ENCODE data around the gene CHKA.

Gene CHKA

GRCh38 chr11:68027667-68028066, 93.5 kb downstream of the CHKA start:
- H3K9ac ChIP-seq (ENCODE audit: low read length): peak overlapping the region; percentile 33
- no peaks in the 10 kb centered on the region for H3K27me3 ChIP-seq (ENCODE audit: control insufficient read depth, insufficient read depth, low read length)
- peaks cover 13% of the 10 kb centered on the region; the same call in 1 of the 2 replicates for H3K4me1 ChIP-seq (ENCODE audit: control insufficient read depth, insufficient read depth, low read length)
- H3K4me3 ChIP-seq (ENCODE audit: low read depth, low read length): no peak overlapping the region
- no peaks in the 10 kb centered on the region for H3K9me3 ChIP-seq (ENCODE audit: control insufficient read depth, insufficient read depth, low read depth, low read length)
- H3K36me3 ChIP-seq (ENCODE audit: control insufficient read depth, insufficient read depth, low read length): peaks cover 12% of the 10 kb centered on the region
- H3K27ac ChIP-seq (ENCODE audit: low read depth, low read length): no peak overlapping the region

DNA sequence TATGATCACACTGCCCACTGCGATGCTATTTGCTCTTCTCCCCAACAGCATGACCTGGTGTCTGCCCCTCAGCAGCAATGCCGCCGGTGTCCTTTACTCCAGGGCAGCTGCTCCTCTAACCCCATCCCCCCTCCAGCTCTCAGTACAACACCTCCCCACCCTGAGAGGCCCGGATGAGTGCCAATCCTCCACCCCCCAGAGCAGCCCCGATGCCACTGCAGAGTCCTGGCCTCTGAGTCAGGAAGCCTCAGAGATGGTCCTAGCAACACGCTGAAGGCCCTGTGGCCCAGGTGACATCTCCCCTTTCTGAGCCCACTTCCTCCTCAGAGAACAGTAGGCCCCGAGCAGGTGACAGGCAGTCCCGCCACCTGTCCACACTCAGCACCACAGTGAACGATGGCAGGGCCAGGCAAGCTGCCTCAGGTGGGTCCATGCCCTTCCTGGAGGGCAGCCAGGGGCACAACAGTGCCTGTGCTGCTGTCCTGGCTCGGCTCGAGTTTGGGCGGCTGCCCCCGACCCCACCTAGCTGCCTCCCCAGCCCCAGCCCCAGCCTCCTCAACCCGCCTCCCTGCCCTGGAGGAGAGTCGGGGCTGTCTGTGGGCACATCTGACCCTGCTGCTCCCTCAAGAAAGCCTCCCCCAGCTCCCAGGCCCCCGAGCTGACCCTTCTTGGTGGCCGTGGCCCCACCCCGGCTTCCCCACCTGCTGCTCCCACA, 94.6 kb downstream of the CHKA start:
- H3K27me3 ChIP-seq (ENCODE audit: control insufficient read depth, insufficient read depth, low read length): no peaks in the 10 kb centered on the region
- no peaks in the 10 kb centered on the region for H3K9me3 ChIP-seq (ENCODE audit: control insufficient read depth, insufficient read depth, low read depth, low read length)
- H3K4me3 ChIP-seq (ENCODE audit: low read depth, low read length): no peak overlapping the region
- H3K36me3 ChIP-seq (ENCODE audit: control insufficient read depth, insufficient read depth, low read length): 0 out of 2 replicates have a peak, but pooled peaks cover 3% of the 10 kb centered on the region
- H3K27ac ChIP-seq (ENCODE audit: low read depth, low read length): no peak overlapping the region
- no peak overlapping the region for H3K9ac ChIP-seq (ENCODE audit: low read length)
- peaks cover 13% of the 10 kb centered on the region; the same call in 1 of the 2 replicates for H3K4me1 ChIP-seq (ENCODE audit: control insufficient read depth, insufficient read depth, low read length)

GRCh38 chr11:68025047-68025446, 96.1 kb downstream of the CHKA start:
- no peak overlapping the region for H3K27ac ChIP-seq (ENCODE audit: low read depth, low read length)
- H3K36me3 ChIP-seq (ENCODE audit: control insufficient read depth, insufficient read depth, low read length): 0 out of 2 replicates have a peak, but pooled peaks cover 3% of the 10 kb centered on the region
- no peak overlapping the region for H3K9ac ChIP-seq (ENCODE audit: low read length)
- H3K4me3 ChIP-seq (ENCODE audit: low read depth, low read length): no peak overlapping the region
- peaks cover 20% of the 10 kb centered on the region for H3K4me1 ChIP-seq (ENCODE audit: control insufficient read depth, insufficient read depth, low read length)
- H3K27me3 ChIP-seq (ENCODE audit: control insufficient read depth, insufficient read depth, low read length): no peaks in the 10 kb centered on the region
- no peaks in the 10 kb centered on the region for H3K9me3 ChIP-seq (ENCODE audit: control insufficient read depth, insufficient read depth, low read depth, low read length)

- Histone ChIP-seq H3K9me3 (ENCODE audit: control insufficient read depth, insufficient read depth, low read depth, low read length) (no peaks in the 10 kb centered on the region), H3K27me3 (ENCODE audit: control insufficient read depth, insufficient read depth, low read length) (no peaks in the 10 kb centered on the region), H3K27ac (ENCODE audit: low read depth, low read length) (no peak overlapping the region), H3K4me3 (ENCODE audit: low read depth, low read length) (no peak overlapping the region), H3K9ac (ENCODE audit: low read length) (no peak overlapping the region), H3K4me1 (ENCODE audit: control insufficient read depth, insufficient read depth, low read length) (peaks cover 16% of the 10 kb centered on the region), H3K36me3 (ENCODE audit: control insufficient read depth, insufficient read depth, low read length) (0 out of 2 replicates have a peak, but pooled peaks cover 3% of the 10 kb centered on the region)
Measured at GRCh38 chr11:68024508-68024907, 96.7 kb downstream of the CHKA start.

DNA sequence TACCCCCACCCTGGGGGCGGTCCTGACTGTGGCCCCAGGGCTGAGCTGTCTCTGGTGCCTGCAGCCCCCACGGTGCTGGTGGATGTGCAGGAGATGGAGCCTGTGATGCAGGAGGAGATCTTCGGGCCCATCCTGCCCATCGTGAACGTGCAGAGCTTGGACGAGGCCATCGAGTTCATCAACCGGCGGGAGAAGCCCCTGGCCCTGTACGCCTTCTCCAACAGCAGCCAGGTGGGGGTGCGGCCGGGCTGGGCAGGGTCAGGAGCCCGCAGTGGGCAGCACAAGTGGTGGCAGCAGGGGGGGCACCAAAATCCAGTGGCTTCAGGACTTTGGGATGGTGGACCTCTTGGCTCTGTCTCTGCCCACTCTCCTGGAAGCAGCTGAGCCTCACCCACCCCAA, 98.7 kb downstream of the CHKA start:
- Histone ChIP-seq H3K27me3 (ENCODE audit: control insufficient read depth, insufficient read depth, low read length) (no peaks in the 10 kb centered on the region), H3K4me3 (ENCODE audit: low read depth, low read length) (no peak overlapping the region), H3K9ac (ENCODE audit: low read length) (no peak overlapping the region), H3K9me3 (ENCODE audit: control insufficient read depth, insufficient read depth, low read depth, low read length) (no peaks in the 10 kb centered on the region), H3K27ac (ENCODE audit: low read depth, low read length) (no peak overlapping the region), H3K36me3 (ENCODE audit: control insufficient read depth, insufficient read depth, low read length) (0 out of 2 replicates have a peak, but pooled peaks cover 3% of the 10 kb centered on the region), H3K4me1 (ENCODE audit: control insufficient read depth, insufficient read depth, low read length) (peaks cover 8% of the 10 kb centered on the region)

DNA sequence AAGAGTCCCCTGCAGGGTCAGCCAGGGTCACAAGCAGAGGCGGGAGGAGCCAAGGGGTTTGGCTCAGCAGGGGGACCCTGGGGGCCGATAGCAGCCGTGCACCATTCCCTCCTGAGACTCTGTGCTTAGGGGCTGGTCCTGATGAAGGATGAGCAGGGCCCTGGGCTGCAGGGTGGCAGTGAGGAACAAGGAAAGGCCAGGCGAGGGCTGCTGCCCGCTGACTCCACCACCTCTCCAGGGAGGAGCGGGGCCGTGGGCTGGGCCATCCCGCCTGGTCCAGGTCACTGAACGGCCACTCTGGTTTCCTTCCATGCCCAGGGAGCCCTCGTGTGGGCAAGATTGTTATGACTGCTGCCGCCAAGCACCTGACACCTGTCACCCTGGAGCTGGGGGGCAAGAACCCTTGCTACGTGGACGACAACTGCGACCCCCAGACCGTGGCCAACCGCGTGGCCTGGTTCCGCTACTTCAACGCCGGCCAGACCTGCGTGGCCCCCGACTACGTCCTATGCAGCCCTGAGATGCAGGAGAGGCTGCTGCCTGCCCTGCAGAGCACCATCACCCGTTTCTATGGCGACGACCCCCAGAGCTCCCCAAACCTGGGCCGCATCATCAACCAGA, 99.9 kb downstream of the CHKA start:
- H3K9ac ChIP-seq (ENCODE audit: low read length): no peak overlapping the region
- no peak overlapping the region for H3K4me3 ChIP-seq (ENCODE audit: low read depth, low read length)
- H3K36me3 ChIP-seq (ENCODE audit: control insufficient read depth, insufficient read depth, low read length): 0 out of 2 replicates have a peak, but pooled peaks cover 3% of the 10 kb centered on the region
- no peaks in the 10 kb centered on the region for H3K9me3 ChIP-seq (ENCODE audit: control insufficient read depth, insufficient read depth, low read depth, low read length)
- no peak overlapping the region for H3K27ac ChIP-seq (ENCODE audit: low read depth, low read length)
- H3K4me1 ChIP-seq (ENCODE audit: control insufficient read depth, insufficient read depth, low read length): peaks cover 12% of the 10 kb centered on the region
- H3K27me3 ChIP-seq (ENCODE audit: control insufficient read depth, insufficient read depth, low read length): no peaks in the 10 kb centered on the region

DNA sequence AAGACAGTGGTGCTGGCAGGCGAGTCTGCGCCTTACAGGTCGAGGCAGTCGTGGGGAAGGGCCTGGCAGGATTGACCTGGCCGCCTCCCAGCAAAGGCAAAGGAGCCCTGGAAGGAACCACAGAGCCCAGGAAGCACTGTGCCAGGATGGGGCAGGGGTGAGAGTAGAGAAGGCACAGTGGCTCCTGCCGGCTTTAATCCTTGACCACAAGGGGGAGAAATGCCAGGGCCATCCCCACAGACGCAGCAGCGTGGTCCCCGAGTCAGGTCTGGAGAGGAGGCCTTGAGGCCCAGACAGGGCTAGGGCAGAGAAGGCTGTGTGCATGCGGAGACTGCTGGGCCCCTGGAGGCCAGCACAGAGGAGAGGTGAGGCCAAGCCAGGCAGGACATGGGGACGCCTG, 100.6 kb downstream of the CHKA start:
- Histone ChIP-seq H3K4me3 (ENCODE audit: low read depth, low read length) (no peak overlapping the region), H3K27me3 (ENCODE audit: control insufficient read depth, insufficient read depth, low read length) (no peaks in the 10 kb centered on the region), H3K36me3 (ENCODE audit: control insufficient read depth, insufficient read depth, low read length) (0 out of 2 replicates have a peak, but pooled peaks cover 2% of the 10 kb centered on the region), H3K27ac (ENCODE audit: low read depth, low read length) (no peak overlapping the region), H3K9ac (ENCODE audit: low read length) (no peak overlapping the region), H3K9me3 (ENCODE audit: control insufficient read depth, insufficient read depth, low read depth, low read length) (no peaks in the 10 kb centered on the region), H3K4me1 (ENCODE audit: control insufficient read depth, insufficient read depth, low read length) (peaks cover 12% of the 10 kb centered on the region)

DNA sequence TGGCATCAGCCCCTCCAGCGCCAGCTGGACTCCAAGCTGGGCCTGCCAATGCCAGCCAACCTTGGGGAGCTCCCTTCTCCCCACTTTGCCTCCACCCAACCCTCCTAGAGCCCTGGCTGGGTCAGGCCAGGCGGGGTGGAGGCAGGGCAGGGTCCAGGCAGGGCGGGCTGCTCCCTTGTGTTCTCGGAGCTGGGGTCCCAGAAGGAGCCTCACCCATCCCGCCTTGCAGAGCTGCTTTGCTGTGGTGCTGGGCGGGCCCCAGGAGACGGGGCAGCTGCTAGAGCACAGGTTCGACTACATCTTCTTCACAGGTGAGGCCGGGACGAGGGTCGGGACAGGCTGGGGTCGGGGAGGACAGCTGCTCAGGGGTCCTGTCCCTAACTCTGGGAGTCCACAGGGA, 101.7 kb downstream of the CHKA start:
- Histone ChIP-seq H3K27me3 (ENCODE audit: control insufficient read depth, insufficient read depth, low read length) (no peaks in the 10 kb centered on the region), H3K4me3 (ENCODE audit: low read depth, low read length) (no peak overlapping the region), H3K36me3 (ENCODE audit: control insufficient read depth, insufficient read depth, low read length) (no peaks in the 10 kb centered on the region), H3K27ac (ENCODE audit: low read depth, low read length) (no peak overlapping the region), H3K4me1 (ENCODE audit: control insufficient read depth, insufficient read depth, low read length) (peaks cover 12% of the 10 kb centered on the region), H3K9me3 (ENCODE audit: control insufficient read depth, insufficient read depth, low read depth, low read length) (no peaks in the 10 kb centered on the region), H3K9ac (ENCODE audit: low read length) (no peak overlapping the region)

DNA sequence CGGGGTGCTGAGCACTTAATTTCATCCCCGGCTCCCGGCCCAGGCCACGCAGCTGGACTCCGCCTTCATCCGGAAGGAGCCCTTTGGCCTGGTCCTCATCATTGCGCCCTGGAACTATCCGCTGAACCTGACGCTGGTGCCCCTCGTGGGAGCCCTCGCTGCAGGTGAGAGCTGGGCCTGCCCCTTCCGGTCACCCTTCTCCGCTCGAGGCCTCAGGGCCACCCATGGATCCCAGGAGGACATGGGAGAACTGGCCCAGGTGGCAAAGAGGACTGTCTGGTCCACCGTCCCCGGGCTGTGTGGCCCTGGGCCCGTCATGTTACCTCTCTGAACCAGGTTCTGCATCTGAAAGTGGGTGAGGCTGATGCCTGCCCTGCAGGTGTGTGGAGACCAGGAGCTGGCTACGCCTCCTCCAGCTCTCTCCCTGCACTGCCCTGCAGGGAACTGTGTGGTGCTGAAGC, 102.4 kb downstream of the CHKA start:
- no peaks in the 10 kb centered on the region for H3K36me3 ChIP-seq (ENCODE audit: control insufficient read depth, insufficient read depth, low read length)
- peaks cover 12% of the 10 kb centered on the region for H3K4me1 ChIP-seq (ENCODE audit: control insufficient read depth, insufficient read depth, low read length)
- H3K9ac ChIP-seq (ENCODE audit: low read length): no peak overlapping the region
- no peaks in the 10 kb centered on the region for H3K9me3 ChIP-seq (ENCODE audit: control insufficient read depth, insufficient read depth, low read depth, low read length)
- no peaks in the 10 kb centered on the region for H3K27me3 ChIP-seq (ENCODE audit: control insufficient read depth, insufficient read depth, low read length)
- no peak overlapping the region for H3K4me3 ChIP-seq (ENCODE audit: low read depth, low read length)
- no peak overlapping the region for H3K27ac ChIP-seq (ENCODE audit: low read depth, low read length)

- no peaks in the 10 kb centered on the region for H3K36me3 ChIP-seq (ENCODE audit: control insufficient read depth, insufficient read depth, low read length)
- H3K9me3 ChIP-seq (ENCODE audit: control insufficient read depth, insufficient read depth, low read depth, low read length): no peaks in the 10 kb centered on the region
- H3K27me3 ChIP-seq (ENCODE audit: control insufficient read depth, insufficient read depth, low read length): no peaks in the 10 kb centered on the region
- H3K27ac ChIP-seq (ENCODE audit: low read depth, low read length): no peak overlapping the region
- H3K4me3 ChIP-seq (ENCODE audit: low read depth, low read length): no peak overlapping the region
- H3K9ac ChIP-seq (ENCODE audit: low read length): no peak overlapping the region
- H3K4me1 ChIP-seq (ENCODE audit: control insufficient read depth, insufficient read depth, low read length): peaks cover 12% of the 10 kb centered on the region
Measured at GRCh38 chr11:68017980-68018729, 103.0 kb downstream of the CHKA start.

Measured in HUES6 (cell line).